DOHH2 (cell line): ENCODE results near the gene RBFOX2.

Source experiments
- EZH2phosphoT487 ChIP-seq: fragments of 200-600 bp; sonication (generic); IDR thresholded peaks from 2 replicates; pipeline ENCODE4 v1.6.1; 2017; ENCODE audit warnings: borderline replicate concordance, mild to moderate bottlenecking, antibody characterized with exemption, low read length, moderate library complexity, mixed read lengths
- TF ChIP-seq, protein P1 (sequence below): fragments of 200-600 bp; sonication (generic); IDR thresholded peaks from one replicate; pipeline ENCODE4 v1.5.1; 2014; ENCODE audit warnings: antibody characterized with exemption, mild to moderate bottlenecking, low read depth, low read length; ENCODE audit not compliant: poor library complexity, severe bottlenecking

DNA sequence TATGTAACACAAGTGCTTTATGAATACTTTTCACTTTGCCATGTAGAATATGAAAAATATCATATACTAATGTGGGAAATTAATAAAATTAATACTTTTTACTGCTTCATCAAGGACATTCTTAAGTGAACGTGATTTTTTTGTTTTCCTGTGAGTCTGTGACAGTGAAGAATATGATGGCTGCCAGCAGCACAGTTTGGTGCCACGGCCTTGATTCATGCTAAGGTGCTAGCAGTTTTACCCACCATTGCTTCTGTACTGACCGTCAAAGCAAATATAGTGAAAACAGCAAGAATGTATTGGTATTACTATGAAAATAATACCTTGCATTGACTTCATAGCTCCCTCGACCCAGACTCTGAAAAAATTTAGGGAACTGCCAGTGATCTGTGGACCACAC is 231.2 kb downstream of the RBFOX2 start:
- TF ChIP-seq, protein P1, sequence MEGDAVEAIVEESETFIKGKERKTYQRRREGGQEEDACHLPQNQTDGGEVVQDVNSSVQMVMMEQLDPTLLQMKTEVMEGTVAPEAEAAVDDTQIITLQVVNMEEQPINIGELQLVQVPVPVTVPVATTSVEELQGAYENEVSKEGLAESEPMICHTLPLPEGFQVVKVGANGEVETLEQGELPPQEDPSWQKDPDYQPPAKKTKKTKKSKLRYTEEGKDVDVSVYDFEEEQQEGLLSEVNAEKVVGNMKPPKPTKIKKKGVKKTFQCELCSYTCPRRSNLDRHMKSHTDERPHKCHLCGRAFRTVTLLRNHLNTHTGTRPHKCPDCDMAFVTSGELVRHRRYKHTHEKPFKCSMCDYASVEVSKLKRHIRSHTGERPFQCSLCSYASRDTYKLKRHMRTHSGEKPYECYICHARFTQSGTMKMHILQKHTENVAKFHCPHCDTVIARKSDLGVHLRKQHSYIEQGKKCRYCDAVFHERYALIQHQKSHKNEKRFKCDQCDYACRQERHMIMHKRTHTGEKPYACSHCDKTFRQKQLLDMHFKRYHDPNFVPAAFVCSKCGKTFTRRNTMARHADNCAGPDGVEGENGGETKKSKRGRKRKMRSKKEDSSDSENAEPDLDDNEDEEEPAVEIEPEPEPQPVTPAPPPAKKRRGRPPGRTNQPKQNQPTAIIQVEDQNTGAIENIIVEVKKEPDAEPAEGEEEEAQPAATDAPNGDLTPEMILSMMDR, result no peak
- no peak for TF ChIP-seq EZH2phosphoT487
